GM19351 (cell line): Measurements from ENCODE around the gene FEN1.

Source experiments
- ATAC-seq: cut with Tn5 transposase; IDR thresholded peaks from one replicate; pipeline ENCODE4 v1.9.1; 2021; ENCODE audit warnings: mild to moderate bottlenecking, moderate library complexity; ENCODE audit not compliant: unreplicated experiment

The FEN1 gene

GRCh38 chr11:61815790-61816735 lies 23.4 kb downstream of the FEN1 start:
- ATAC-seq = peak; percentile 29

GRCh38 chr11:61816736-61817455 lies 24.2 kb downstream of the FEN1 start, which contains the start of gene FADS1:
Gene FADS1 (minus strand): TSS chr11:61817003. CDS start chr11:61816929, 74 bp downstream.
- peak; percentile 40 for ATAC-seq

GRCh38 chr11:61817471-61818202 lies 24.9 kb downstream of the FEN1 start:
- ATAC-seq = no peak

DNA sequence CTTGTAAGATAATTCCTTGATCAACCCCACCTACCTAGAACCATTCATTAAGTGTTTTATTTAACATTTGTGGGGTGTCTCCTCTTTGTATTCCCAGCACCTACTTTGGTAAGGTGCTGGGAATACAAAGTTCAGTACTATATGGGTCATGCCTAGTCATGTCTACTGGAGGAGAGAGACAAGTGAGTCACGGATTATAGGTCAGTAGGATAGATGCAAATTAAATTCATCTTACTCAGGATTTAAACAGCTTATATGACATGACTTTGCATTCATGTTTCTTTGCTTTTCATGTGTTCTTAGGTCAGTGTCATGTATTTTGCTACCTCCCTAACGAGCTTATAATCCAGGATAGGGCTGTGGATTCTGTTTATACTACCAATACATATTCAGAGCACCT lies 27.5 kb downstream of the FEN1 start:
- no peak for ATAC-seq

- ATAC-seq = peak; percentile 5
Observed at GRCh38 chr11:61826930-61827570, 34.3 kb downstream of the FEN1 start.

DNA sequence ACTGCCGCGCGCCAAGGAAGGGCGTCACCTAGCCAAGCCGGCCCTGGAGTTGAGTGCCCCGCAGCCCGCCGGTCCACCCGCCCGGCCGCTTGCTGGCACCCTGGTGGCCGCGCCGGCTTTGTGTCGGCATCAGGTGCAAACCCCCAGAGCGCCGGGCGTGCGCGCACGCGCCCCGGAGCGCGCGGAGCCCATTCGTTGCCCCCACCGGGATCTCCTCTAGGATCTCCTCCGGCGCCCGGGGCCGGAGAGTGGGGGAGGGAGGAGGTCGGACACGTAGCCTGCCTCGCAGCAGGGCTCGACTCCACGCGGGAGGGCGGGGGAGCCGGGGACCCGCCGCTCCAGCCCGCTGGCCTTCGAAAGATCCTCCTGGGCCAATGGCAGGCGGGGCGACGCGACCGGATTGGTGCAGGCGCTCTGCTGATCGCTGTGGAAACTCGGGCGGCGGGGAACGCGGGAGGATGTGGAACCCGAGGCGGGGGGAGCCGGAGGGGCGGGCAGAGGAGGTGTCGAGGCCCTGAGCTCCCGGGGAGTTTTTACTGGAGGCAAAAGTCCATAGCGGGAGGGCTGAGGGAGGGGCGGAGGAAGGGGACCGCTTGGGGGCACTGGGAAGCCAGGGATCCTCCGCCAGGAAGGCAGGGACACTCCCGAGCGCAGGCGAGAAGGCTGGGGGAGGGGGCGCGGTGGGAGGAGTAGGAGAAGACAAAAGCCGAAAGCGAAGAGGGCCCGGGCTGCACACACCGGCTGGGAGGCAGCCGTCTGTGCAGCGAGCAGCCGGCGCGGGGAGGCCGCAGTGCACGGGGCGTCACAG lies 35.1 kb downstream of the FEN1 start, which contains the start of gene FADS2:
Gene FADS2, plus strand, starts transcription at position 730 of the 808 bp plus-strand sequence. CDS start 91 bp downstream, outside the sequence.
- peak; percentile 77 for ATAC-seq

- ATAC-seq = no peak
Observed at GRCh38 chr11:61828379-61828628, 35.6 kb downstream of the FEN1 start.

- no peak for ATAC-seq
Observed at GRCh38 chr11:61828629-61829407, 36.1 kb downstream of the FEN1 start.

DNA sequence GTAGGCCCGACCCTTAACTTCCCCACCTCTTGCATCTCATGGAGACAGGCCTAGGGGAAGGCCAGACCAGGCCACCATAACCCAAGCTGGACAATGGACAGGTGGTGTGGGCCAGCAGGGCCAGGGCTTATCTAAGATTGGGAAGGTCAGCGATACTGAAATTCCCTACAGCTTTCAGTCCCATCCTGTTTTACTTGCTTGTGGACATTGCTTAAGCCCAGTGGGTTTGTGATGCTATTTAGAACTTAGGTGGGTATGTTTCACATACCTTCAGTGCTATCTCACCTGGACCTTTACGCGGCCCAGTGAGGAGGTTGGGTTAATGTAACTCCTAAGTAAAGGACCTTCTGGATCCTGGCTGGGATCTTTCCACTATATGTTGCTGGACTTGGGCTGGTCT lies 37.1 kb downstream of the FEN1 start:
- ATAC-seq = no peak

DNA sequence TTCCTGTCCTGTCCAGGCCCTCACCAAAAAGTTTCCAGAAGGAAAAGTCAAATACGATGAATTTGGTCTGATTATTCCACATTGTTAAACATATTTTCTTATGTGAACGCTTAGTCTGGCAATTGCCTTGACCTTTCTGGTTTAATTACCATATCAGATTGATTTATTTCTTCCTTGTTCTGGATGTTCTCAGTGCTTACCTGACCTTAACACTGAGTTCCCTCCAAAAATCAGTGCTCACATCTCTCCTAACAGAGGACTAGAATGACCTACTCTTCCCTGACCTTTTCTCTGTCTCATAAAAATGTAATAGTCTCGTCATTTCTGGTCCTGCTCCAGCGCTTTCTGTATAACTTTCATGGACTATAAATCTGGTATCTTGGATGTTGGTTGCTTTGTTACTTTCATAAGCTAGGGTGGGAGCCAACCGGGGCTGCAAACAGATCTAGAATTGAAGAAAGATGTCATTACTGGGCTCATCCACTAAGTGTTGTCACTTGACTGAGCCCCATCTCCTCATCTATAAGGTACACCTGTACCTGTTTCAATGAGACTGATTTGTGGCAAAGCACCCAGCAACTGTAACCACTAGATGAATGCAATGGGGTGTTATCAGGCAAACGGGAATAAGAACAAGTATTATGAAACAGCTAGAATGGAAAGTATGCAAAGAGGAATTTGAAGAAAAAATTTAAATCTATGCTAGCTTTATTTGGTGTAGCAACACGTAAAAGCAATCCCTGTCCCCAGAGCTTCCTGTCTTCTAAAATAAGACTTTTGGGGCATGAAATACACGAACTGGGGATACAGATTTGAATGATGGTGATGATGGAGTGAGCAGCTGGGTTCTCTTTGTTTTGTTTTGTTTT lies 37.8 kb downstream of the FEN1 start:
- ATAC-seq = no peak

DNA sequence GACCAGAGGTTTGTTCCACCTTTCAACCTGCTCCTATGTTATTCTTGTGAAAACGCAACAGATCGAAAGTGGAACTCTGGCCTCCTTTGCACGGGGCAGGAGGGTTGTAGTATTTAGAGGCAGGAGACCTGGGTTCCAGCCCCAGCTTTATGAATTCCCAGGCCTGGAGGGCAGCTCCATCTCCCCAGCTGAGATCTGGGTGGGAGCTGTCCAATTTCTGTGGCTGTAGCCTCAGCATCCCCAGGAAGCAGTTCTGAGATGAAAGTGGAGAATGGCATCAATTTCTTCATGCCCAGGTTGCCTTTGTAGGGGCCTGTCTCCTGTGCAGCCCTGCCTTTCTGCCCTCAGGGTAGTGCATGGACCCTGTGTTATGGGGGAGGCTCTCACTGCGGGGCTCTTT lies 39.5 kb downstream of the FEN1 start:
- no peak for ATAC-seq

GRCh38 chr11:61832754-61833153 lies 40.0 kb downstream of the FEN1 start:
- no peak for ATAC-seq

- ATAC-seq = no peak
Observed at GRCh38 chr11:61833471-61833870, 40.8 kb downstream of the FEN1 start.

DNA sequence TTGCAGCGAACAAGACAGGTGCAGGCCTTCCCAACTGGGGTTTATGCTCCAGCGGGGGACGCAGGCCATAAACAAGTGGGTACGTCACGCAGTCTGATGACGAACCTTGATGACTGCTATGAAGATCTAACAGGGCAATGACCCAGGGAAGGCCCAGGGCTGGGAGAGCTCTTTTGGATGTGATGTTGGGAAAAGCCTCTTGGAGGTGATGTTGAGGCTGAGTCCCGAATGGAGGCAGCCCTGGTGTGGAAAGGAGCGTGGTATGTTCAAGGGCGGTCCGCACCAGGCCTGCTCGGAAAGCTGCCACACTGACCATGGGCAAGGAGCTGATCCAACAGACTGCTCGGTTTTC lies 41.2 kb downstream of the FEN1 start:
- ATAC-seq = no peak

DNA sequence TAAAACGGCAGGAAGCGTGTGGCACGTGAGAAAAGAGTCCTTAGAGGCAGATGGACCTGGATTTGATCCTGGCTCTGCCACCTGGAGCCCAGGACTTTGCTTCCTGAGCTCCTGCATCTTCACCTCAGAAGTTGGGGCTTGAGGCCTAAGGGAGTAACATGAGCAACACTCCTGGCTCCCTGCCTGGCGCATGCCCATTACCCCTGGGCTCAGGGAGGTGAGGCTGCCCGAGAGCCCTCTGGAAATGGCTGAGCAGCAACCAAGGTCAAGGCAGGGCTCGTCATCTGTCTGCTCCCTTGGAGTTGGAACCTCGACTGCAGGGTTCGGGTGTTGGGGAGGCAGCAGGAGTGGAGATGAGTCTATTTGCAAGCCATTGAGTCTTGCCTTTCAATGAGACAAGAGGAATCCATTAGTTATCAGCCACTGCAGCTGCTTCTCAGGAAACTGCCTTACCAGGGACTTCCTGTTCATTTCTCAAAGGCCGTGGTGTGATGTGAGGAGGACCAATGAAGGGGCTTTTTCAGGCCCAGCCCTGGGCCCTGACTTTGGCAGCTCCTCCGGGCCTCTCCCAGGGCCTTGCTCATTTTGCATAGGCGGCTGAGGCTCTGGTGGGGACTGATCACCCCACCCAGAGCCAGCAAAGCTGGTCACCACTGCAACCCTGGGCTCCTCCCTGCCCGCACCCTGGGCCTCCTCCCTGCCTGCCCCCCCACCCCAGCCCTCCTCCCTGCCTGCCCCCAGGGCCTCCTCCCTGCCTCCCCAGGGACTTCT lies 41.8 kb downstream of the FEN1 start:
- peak; percentile 96 for ATAC-seq

DNA sequence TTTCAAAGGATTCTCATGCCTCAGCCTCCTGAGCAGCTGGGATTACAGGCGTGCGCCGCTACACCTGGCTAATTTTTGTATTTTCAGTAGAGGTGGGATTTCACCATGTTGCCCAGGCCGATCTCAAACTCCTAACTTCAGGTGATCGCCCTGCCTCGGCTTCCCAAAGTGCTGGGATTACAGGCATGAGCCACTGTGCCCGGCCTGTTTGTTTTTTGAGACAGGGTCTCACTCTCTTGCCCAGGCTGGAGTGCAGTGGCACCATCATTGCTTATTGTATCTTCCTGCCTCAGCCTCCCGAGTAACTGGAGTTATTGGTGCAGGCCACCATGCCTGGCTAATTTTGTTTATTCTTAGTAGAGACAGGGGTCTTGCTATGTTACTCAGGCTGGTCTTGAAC lies 43.5 kb downstream of the FEN1 start:
- no peak for ATAC-seq

DNA sequence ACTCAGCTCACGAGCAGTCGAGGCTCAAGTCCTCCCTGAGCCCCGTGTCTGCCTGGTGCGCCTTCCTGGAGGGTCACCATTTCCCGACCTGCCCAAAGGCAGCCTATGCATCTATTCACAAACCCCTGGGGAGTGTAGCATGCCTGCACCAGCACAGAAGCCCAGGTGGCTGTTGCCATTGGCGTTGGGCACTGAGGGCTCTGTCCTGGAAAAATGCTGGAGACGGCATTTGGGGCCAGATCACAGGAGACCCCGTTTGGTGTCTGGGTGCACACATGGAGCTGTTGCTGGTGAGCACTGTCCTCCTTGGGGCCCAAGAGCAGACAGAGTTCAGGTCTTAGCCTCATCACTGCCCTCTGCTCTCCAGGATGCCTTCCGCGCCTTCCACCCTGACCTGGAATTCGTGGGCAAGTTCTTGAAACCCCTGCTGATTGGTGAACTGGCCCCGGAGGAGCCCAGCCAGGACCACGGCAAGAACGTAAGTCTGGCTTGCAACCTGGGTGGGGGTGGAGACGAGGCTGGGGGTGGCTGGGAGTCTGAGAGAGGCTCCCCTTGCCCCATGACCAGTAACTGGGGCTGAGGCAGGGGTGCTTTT lies 44.8 kb downstream of the FEN1 start:
- no peak for ATAC-seq
